HTR-8/SVneo (cell line): ENCODE measurements around the gene TPRN.

ENCODE experiments used
- DNase-seq: peaks from one replicate; pipeline ENCODE4 v3.0.0; 2011; ENCODE audit warnings: low spot score, mixed read lengths; ENCODE audit not compliant: insufficient read length
- FAIRE-seq: peaks from 2 replicates; lab custom pipeline; 2011; peaks lifted over from hg19 to GRCh38; lab: Jason Lieb, UNC

Gene TPRN

DNA sequence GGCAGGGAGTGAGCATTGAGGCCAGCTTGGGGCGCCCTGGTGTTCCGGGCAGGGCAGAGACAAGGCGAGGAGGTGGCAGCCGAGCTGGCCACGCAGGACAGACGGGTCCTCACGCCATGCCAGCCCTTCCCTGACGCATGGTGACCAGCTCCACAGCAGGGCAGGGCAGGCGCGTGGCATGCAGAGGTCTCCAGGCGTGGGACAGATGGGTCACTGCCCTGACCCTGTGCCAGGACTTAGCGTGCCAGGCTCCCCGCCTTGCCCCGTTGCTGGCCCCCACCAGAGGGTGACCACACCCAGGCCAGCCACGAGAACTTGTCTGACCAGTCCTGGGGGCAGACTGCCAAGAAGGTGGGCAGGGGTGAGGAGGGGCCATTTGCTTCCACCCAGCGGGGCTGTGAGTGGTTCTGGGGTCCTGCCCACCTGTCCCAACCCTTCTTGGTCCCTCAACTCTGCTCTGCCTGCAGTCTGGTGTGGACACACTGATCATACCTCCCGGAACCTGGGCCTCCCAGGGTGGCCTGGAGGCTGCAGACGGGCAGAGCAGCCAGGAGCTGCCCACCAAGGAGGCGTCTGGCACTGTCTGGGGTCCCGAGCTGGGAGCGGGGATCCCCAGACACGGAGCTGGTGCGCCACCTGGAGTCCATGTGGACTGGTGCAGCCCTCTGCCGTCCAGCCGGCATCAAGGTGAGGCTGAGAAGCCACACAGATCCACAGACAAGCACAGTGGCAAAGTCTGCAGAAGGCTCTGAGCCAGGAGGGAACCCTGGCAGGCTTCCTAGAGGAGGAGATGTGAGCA lies 26.7 kb upstream of the TPRN start, which contains the start of gene RNF224:
TSS of gene RNF224 (plus strand) at position 449 of the 799 bp plus-strand sequence. CDS start 834 bp downstream, outside the sequence.
- FAIRE-seq (peak; percentile 57), DNase-seq (peak; percentile 79)

DNA sequence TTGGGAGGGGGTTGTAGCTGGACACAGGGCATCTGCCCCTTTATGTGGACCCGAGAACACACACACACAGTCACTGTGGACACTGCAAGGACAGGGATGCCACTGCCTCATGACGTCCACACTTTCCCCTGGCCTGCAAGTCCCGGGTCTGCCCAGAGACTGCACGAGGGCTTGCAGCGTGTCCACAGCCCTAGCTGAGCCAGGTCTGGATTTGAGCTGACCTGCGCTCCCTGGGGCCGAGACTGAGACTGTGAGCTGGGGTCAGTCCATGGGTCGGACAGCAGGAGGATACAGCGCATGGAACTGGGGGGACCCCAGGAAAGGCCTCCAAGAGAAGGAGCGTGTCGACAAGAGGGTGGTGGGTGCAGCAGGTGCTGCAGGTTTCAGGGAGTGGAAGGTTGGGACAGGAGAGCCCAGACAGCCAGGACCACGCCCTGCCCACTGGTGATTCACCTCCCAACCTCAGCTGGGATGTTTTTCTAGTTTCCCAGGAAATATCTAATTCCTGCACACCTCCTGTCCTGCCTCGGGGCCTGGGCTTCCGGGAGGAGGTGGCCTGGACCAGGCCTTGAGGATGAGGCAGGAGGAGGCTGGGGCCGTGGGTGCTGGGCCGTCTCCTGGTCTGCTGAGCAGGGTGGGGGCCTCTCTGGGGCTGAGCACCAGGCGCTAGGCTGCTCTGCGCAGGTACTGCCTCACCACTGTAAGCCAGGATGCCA lies 26.0 kb upstream of the TPRN start:
- DNase-seq (no peak), FAIRE-seq (no peak)

DNA sequence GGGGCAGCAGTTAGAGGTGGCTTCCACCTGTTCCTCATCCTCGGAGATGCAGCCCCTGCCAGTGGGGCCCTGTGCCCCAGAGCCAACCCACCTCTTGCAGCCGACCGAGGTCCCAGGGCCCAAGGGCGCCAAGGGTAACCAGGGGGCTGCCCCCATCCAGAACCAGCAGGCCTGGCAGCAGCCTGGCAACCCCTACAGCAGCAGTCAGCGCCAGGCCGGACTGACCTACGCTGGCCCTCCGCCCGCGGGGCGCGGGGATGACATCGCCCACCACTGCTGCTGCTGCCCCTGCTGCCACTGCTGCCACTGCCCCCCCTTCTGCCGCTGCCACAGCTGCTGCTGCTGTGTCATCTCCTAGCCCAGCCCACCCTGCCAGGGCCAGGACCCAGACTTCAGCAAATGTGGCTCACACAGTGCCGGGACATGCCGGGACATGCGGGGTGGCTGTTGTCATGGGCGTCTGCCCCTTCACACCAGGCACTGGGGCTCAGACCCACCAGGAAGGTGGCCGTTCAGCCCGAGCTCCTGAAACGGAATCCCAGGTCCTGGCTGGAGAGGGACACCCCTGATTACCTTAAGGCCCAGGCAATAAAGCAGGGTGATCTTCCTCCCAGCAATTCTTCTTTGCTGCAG lies 25.3 kb upstream of the TPRN start:
- FAIRE-seq (no peak), DNase-seq (no peak)

DNA sequence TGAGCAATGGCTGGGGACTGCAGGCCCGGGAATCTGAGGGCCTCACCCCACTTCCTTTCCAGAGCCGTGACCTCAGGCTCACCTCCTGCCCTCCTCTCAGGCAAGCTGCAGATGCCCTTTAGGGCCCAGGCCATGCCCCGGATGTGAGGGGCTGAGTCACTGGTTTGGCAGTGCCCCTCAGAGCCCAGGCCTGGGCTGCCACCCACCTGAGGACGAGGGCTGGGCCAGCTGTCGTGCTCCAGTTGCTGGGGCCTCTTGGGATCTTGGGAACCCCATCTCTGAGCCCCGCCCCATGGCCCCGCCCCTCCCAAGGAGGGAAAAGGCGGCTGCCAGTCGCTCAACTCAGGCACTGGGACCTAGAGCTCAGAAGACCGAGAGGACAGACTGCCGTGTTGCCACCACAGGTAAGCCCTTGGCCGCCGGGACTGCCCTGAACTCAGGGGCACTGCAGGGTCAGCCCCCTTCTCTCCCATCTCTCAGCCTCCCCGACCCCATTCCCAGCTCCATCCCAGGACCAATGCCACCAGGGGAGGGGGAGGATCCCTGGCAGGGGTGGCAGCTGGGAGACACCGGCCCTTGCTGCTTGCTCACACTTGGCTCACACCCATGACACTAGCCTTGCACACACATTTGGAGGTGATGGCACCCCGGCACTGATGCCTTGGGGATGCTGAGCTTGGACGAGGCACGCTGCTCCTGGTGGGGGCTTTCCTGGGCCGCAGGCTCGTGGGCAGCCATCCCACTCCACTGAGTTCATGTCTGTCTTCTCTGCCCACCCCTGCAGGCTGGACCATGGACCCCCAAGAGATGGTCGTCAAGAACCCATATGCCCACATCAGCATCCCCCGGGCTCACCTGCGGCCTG lies 24.5 kb upstream of the TPRN start, which contains the start of gene CYSRT1:
TSS of gene CYSRT1 (plus strand) at position 345 of the 865 bp plus-strand sequence. CDS start at position 793, 448 bp downstream.
- no peak for DNase-seq

DNA sequence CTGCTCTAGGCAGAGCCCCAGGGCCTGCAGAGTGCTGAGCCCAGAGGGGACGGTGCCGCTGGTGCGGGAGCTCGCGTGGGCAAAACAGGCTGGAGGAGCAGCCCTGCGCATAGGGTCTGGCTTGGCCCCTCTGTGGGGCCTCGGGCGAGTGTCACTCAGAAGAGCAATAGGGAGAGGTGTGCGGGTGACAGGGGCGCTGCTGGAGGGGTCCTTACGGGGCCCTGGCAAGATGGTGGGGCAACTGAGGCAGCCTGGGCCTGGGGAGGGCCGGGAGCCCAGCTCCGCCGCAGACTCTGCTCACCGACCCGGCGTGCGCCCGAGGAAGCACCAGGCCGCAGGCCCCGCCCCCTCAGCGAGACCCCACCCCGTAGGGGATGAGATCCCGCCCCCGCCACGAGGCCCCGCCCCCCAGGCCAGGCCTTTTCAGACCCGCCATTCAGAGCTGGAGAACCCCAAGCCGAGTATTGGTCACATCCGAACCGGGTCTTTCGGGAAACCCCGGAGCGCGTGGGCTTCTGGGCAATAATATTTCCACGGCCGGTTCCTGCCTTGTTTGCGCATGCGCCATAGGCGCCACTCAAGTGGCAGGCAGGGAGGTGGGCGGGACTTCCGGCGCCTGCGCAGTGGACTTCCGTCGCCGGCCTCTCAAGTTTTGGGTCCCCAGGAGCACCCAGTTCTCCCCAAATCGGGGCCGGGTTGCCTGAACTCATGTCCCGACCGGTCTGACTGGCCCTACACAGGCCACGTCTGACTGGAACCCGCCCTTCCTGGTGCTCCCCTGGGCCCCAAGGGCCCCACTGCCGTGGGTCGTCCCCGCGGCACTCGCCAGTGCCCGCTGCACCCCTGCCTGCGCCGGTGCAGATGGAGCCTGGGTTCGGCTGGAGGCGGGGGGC lies 22.8 kb upstream of the TPRN start:
- DNase-seq, result peak; percentile 91

More for the DNA sequence above, 24.5 kb upstream of the TPRN start, which contains the start of gene CYSRT1:
- no peak for FAIRE-seq

DNA sequence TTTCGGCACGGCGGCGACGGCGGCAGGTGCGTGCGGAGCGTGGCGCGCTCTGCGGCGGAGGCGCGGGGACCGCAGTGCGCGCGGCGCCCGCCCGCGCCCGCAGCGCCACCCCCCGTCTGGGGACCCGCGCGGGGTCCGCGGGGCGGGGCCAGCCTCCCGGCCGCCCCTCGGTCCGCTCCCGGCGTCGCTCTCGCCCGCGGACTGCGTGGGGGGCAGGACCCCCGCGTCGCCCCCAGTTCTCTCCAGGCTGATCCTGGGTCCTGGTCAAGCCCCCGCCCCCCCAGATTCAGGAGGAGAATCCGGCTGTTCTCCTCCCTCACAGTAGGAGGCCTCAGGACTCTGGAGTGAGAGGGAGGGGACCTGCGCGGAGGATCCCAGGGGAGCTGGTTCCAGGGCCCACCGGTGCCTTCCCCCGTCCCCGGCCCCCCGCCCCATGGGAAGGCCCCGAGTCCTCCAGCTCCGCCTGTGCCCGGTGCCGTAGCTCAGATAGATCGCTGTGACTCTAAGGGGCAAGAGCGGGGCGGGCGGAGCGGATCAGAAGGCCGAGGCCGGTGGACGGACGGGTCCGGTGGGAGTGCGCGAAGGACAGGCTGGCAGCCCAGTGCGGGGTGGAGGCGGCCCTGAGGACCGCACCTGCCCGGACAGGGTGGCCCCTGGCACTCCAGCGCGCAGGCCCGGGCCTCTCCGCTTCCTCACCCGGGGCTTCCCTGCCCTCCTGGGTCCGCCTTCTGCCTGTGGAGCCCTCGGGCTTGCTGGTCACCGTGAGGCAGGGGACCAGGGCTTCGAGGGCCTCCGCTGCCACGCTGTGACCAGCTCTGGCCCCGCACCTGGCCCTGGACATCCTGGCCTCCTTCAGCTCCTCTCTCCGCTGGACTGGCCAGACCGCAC lies 21.9 kb upstream of the TPRN start, which contains the start of gene RNF208:
TSS of gene RNF208 (minus strand) at position 51 of the 888 bp plus-strand sequence. CDS start 1,028 bp downstream, outside the sequence.
- FAIRE-seq (no peak), DNase-seq (no peak)

More for the DNA sequence above, 22.8 kb upstream of the TPRN start:
- peak; percentile 70 for FAIRE-seq

DNA sequence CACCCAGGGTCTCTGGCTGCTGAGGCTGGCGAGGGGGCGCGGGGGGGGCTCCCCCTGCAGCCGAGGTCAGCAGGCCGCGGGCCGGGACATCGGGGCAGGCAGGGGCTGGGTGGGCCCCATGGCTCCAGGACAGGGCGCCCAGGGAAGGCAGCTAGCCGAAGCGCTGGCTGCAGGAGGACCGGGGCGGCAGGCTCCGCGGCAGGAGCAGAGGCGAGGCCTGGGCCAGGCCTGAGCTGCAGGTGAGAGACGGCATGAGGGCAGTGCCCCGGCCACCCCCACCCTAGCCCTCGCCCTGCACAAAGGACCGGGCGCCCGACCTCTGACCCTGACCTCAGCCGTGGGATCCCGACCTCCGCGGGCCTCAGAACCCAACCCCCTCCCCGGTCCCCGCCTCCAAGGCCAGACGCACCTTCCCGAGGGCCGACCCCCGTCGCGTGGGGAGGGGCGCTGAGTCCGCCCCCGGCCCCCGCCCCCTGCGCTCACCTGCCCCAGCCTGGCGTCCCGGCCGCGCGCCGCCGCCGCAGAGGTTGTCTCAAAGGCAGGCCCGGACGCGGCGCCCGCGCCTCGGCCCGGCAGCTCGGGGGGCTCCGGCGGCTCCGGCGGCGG lies 21.1 kb upstream of the TPRN start:
- no peak for DNase-seq
- no peak for FAIRE-seq

DNA sequence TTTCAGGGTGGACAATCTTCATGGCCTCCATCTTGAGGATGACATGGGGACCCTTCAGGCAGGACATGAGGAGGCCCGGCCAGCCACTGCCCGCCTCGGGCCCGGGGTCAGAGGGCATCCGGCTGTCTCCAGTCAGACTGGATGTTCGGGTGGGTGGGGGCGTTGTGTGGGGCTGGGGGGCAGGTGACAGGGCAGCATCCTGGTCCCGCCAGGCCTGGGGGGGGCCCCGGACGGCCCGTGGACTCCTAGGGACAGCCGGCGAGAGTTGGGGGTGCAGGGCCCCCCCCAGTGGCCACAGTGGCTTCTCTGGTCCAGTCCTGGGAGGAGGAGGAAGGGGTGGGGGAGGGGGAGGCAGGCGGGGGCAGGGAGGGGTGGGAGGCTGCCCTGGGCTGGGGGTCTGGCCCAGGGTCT lies 20.6 kb upstream of the TPRN start:
- DNase-seq, result no peak

DNA sequence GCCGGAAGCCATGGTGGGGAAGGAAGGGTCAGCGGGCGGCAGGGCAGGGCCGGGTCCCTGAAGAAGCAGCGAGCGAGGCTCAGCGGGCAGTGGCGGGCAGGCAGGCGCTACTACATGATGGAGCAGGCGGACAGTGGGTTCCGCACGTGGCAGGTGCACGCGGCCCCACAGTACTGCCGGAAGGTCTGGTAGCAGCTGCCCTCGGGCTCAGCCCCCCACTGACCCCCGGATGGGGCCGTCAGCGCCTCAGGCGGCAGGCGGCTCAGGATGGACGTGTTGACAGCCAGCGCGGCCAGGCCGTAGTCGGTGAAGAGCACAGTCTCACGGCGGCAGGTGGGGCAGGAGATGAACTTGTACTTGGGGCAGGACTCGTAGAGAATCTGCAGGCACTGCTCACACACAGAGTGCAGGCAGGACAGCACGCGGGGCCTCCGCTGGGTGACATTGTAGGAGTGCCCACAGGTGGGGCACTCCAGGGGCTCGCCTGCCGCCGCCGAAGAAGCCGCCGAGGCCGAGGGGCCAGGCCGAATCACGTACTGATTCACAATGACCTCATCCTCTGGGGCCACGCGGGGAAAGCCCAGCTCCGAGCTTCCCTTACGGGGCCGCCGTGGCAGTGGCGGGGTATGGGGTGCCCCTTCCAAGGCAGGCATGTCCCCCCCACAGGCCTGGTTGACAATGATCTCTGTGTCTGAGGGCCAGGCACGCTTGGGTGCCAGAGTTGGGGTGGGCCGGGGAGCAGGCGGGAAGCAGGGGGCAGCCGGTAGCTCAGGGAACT lies 20.0 kb upstream of the TPRN start:
- no peak for FAIRE-seq
- DNase-seq, result no peak

More for the DNA sequence above, 20.6 kb upstream of the TPRN start:
- no peak for FAIRE-seq

DNA sequence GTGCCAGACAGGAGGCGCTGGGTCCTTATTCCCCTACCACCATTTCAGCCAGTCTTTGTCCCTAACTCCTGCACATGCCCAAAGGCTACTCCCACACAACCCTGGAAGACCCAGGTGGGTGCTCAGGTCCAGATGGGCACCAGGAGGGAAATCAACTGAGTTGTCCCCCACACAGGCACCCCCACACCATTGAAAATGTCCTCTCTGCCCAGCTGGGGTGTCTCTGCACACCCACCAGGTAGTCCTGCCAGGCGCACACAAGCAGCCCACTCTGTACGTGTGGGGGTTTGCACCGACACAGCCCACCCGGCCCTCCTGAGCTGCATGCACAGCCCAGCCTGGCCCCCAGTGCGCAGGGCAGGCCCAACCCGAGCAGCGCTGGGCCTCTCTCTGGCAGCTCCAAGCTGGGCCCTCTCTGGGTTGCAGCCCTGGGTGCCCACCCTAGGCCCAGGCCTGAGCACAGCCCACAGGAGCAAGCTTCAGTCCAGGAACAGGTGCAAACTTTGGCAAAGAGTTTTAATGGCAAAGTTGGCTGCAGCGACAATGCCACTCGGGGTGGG lies 19.3 kb upstream of the TPRN start:
- FAIRE-seq, result no peak

DNA sequence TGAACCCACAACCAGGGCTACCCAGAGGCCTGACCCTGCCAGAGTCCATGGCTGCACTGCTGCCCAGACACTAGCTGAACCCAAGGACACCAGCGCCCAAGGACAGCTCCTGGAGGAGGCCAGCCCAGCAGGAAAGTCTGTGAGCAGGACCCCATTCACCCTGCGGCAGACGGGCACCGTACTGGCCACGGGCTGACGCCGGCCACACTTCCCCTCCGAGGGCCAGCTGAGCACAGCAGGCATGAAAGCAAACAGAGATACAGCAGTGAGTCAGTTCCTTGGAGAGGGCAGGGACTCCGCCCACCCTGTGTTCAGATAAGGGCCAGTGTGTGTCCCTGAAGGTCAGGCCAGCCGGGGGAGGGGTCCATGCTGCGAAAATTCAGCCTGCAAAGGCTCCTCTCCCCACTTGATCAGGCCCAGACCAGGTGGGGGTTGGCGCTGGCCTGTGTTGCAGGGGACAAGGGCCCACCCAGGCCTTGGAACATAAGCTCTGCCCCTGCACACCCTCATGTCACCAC lies 18.3 kb upstream of the TPRN start:
- FAIRE-seq, result no peak

More for the DNA sequence above, 19.3 kb upstream of the TPRN start:
- DNase-seq, result no peak

DNA sequence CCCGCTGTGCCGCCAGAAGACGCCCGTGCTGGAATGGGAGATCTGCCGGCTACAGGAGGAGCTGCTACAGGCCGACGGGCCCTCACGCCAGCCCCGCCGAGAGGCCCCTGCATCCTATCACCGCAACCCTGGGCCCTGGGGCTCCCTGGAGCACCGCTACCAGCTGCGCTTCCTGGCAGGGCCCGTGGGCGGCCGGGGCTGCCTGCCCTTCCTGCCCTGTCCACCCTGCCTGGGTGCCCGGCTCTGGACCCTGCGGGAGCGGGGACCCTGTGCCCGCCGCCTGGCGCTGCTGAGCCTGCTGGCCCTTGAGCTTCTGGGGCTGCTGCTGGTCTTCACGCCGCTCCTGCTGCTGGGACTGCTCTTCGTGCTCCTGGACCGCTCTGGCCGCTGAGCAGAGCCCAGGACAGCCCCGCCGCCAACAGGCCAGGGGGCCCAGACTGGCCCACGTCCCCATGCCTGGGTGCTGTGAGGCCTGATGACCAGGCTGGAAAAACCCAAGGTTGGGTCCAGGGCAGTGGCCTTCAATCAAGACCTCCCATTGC lies 17.7 kb upstream of the TPRN start:
- FAIRE-seq (no peak), DNase-seq (no peak)

More for the DNA sequence above, 18.3 kb upstream of the TPRN start:
- DNase-seq, result no peak

DNA sequence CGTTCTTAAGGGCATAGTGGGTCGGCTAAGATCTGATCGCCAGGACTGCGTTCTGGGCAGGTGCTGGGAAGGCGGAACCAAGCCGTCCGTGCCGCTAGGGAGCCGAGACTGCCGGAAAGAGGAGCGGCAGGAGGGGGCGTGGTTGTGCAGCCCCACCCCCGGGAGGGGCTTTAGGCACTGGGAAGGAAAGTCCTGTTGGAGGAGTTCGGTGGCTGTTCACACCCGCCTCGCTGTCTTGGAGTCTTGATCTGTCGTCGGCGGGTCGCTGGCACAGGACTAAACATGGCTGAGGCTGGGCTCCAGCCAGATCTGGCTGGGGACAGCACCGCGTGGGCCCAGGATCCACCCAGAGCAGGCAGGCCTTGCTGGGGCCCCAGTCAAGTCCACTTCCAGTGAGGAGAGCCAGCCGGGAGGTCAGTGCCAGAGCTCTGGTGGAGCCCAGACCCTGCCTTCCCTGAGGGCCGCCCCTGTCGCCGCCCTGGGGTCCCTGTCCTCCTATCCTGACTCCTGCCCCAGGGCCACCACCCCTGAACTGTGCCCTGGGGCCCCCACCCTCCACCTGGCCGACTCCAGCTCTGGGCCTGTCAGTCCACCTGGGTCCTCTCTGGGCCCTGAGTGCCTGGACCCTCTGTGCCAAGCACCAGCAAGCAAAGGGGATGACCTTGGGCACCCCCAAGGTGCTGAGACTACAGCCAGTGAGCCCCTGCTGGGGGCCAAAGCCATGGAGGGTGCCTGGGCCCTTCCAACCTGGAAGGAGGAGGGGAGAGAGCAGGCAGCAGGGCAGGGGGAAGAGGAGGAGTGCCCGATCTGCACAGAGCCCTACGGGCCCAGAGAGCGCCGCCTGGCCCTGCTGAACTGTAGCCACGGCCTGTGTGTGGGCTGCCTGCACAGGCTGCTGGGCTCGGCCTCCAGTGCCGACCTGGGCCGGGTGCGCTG lies 17.0 kb upstream of the TPRN start:
- DNase-seq (no peak), FAIRE-seq (no peak)

DNA sequence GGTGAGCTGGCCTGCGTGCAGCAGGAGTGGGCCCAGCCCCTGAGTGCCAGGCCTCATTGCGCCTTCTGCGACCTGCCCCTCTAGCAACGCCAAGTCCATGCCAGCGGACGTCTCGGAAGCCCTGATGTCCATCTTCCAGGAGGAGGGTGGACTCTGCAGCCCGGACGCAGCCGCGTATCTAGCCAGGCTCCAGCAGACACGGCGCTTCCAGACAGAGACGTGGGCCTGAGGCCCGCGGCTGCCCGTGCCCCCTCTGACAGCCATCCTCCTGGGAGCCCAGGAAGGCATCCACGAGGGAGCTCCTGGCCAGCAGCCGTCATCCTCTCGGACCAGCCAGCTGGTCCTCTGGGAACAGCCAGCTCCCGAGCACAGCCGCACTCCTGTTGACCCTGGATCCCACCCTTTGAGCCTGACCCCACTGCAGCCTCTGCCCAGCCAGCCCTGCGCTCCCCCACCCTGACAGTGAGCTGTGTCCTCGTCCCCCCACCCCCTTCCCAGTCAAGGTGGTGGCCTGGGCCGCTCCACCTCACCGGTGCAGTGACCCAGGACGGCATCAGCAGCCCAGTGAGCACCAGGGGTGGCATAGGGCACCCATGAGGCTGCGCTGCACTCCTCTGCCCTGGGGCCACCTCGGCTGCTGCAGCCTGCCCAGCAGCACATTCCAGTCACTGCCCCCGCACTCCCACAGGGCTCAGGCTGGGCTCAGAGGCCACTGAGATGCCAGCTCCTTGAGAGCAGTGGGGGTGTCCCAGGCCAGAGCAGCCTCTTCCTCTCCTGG lies 15.8 kb upstream of the TPRN start:
- DNase-seq, result no peak
- FAIRE-seq, result no peak
